ENCODE measurements around the gene DIP2C.
"Not testable (repeated sequence)": the region's sequence is repeated elsewhere in the genome, so short reads cannot be mapped to it uniquely, and the experiment has no call there.

Gene DIP2C

DNA sequence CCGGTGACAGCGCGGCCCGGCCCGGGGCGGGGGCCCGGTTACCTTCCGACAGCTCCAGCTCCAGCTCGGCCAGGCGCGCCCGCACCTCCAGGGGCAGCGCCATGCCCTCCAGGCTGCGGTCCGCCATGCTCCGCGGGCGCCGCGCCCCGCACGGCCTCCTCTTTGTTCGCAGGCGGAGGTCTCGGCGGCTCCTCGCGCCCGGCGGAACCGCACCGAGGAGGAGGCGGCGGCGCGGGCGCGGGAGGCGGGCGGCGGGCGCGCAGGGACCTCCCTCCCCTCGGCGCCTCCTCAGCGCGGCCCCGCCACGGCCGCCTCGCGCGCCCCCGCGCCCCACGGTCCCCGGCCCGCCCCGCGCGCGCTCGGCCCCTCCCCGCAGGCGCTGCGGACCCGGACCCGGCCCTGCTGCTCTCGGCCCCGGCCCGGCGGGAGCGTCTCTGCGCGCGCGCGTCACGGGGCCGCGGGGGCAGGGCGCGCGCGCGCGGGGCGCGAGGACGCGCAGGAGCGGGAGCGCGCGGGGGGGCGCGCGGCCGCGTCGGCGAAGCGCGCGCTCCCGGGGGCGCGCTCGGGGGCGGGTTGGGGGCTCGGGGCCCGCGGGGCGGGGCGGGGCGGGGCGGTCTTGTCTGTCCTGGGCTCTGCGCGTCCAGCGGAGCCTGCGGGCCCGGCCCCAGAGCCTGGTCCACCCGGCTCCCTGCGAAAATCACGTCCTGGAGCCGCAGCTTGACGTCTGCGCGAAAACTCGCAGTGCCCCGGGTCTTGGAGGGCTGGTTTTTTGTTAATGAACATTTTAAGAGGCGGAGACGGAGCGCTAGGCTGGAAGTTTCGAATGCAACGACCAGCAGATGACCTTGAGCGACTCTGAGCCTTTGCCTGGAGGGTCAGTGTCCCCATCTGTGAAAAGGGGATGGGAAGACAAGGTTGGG, at the start of gene DIP2C:
DIP2C (minus strand) TSS at position 217 of the 920 bp plus-strand sequence; CDS start at position 127, 90 bp downstream.
- peak; percentile 99 for DNase-seq (ENCODE audit: low spot score)

DNA sequence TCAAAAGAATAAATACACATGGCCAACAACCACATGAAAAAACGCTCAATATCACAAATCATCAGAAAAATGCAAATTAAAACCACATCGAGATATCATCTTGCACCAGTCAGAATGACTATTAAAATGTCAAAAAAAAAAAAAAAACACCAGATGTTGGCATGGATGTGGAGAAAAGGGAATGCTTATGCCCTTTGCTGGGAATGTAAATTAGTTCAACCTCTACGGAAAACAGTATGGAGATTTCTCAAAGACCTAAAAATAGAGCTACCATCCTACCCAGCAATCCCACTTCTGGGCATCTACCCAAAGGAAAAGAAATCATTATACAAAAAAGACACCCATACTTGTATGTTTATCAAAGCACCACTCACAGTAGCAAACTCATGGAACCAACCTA, 45.0 kb upstream of the DIP2C start:
- DNase-seq (ENCODE audit: low spot score) = no peak

GRCh38 chr10:733086-733485, 43.6 kb upstream of the DIP2C start:
- DNase-seq (ENCODE audit: low spot score) = no peak

GRCh38 chr10:729213-729612, 39.7 kb upstream of the DIP2C start:
- no peak for DNase-seq (ENCODE audit: low spot score)

DNA sequence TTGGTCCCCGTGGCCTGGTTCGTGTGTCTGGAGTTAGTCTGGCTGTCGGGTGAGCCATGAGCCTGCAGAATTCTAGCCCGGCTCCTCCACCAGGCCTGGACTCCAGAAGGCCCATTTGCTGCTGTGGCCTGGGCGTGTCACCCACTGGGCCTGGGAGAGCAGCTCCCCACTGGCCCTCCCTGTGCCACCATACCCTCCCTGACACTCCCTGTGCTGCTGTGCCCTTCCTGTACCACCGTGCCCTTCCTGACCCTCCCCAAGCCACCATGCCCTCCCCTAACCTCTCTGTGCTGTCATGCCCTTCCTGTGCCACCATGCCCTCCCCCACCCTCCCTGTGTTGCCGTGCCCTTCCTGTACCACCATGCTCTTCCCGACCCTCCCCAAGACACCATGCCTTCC, 39.1 kb upstream of the DIP2C start:
- no peak for DNase-seq (ENCODE audit: low spot score)

DNA sequence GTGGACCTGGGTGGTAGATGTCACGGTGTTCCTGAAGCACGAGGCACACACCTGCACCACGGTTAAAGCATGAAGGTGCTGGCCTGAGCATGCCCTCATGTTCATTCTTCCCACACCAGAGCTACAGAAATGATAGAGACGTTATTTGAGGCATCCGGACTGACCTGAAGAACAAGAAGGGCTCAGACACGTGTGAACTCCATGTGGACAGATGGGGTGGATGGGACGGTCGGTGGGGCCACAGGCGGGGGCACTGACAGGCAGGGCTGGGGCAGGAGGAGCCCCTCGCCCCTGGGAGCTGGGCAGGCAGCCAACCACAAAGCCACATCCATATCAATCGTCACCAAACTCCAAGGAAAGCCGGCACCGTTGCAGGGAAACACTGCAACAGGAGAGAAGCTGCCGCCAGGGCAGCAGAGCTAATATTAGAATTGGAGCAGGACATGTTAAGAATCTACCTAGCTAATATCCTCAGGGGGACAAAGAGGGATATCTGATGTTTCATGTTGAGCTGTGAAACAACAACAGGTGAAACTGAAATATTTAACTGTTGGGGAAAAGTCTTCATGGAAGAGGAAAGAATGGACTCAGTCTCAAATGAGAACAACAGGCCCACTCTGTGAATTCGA, 37.8 kb upstream of the DIP2C start:
- no peak for DNase-seq (ENCODE audit: low spot score)

- DNase-seq (ENCODE audit: low spot score) = peak; percentile 83
These were observed 36.3 kb upstream of the DIP2C start for GRCh38 chr10:725786-726185.

DNA sequence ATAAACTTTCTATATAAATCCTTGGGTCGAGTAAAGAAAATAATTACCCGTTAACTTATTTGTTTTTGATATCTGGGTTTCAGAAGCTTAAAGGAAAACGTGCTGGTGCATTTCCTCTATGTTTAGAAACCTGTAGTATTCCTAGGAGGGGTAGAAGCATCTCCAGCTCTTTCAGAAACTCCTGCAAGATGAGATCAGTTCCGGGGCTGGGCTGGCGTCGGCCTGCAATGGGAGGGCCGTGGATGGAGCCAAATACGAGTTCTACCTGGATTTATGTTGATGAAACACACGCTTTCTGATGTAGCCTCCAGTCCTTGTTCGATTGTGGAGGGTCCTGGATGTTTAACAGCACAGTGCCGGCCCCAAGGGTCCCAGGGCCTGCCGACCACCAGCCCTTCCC, 35.8 kb upstream of the DIP2C start:
- no peak for DNase-seq (ENCODE audit: low spot score)

GRCh38 chr10:723973-724372, 34.5 kb upstream of the DIP2C start:
- DNase-seq (ENCODE audit: low spot score) = no peak

DNA sequence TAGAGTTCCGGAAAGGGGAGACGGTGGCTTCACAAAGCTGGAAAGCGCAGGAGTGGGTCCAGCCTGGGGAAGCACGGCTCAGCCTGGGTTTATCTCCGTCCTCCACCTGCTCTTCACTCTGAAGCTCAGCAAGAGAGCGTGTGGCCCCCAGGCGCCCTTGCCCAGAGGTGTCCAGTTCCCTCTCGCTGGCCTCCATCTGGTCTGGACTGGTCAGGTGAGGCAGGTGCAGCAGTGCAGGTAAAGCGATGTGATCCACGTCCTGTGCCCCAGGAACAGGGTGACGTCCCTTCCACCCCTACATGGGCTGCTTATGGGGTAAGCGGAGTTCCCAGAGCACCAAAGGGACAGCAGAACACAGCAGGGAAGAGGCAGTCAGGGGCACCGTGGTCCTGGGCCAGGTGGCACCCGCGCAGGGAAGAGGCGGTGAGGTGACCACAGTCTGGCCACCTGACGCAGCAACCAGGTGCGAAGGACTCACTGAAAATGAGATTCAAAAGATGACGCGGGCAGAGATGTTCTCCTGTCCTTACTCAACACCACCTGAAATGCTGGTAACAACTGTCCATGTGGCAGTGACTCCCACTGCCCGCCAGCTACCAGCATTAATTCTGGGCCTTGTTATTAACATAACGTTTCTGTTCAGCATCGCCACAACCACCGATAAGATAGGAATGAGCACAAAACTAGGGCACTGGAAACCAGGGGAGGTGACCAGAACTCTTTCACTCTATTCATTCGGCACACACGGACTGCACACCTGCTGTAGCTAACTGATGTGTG, 33.0 kb upstream of the DIP2C start:
- no peak for DNase-seq (ENCODE audit: low spot score)

GRCh38 chr10:718143-718700, 28.8 kb upstream of the DIP2C start:
- no peak for DNase-seq (ENCODE audit: low spot score)

DNA sequence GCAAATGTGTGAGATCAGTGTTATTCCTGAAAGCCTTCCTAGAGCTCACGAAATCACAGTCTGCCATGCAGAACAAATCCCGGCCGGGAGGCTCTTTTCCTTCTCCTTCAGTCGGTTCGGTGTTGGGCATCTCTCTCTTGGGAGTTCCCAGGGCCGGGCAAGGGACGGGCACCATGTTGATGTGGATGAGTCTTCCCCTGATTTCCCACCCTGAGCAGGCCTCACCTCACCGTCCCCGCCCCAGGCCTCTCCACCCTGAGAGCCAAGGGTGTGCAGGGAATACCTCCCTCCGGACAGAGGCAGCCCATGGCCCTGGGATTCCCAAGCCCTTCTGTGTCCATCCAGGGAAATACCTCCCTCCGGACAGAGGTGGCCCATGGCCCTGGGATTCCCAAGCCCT, 28.0 kb upstream of the DIP2C start:
- DNase-seq (ENCODE audit: low spot score) = no peak

GRCh38 chr10:716821-717220, 27.4 kb upstream of the DIP2C start:
- no peak for DNase-seq (ENCODE audit: low spot score)

GRCh38 chr10:714214-714613, 24.7 kb upstream of the DIP2C start:
- no peak for DNase-seq (ENCODE audit: low spot score)

DNA sequence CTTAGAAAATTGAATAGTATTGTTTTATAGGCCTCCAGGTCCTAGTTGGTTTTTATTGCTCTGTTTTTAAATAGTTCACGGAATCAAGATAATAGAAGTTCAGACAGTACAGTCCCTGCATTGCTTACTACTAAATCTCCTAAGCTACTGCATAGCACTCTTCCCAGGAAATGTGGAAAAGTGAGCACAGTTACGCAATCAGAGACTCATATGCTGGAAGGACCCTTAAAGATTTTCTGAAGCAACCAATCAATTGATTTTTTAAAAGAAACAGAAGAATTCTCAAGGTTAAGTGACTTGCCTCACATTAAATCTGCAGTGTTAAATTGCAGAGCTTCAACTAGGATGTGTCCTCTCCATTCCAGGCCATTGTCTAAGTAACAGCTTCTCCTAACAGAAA, 23.1 kb upstream of the DIP2C start:
- DNase-seq (ENCODE audit: low spot score) = no peak

DNA sequence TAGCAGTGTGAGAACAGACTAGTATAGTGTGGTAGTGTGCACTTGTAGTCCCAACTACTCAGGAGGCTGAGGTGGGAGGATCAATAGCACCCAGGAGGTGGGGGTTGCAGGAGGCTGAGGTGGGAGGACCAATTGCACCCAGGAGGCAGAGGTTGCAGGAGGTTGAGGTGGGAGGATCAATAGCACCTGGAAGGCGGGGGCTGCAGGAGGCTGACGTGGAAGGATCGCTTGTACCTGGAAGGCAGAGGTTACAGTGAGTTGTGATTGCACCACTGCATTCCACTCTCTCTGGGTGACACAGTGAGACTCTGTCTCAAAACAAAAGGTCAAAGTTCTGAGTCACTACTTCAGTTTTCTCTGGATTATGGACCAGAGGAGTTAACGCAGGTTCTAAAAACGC, 22.6 kb upstream of the DIP2C start:
- no peak for DNase-seq (ENCODE audit: low spot score)

DNA sequence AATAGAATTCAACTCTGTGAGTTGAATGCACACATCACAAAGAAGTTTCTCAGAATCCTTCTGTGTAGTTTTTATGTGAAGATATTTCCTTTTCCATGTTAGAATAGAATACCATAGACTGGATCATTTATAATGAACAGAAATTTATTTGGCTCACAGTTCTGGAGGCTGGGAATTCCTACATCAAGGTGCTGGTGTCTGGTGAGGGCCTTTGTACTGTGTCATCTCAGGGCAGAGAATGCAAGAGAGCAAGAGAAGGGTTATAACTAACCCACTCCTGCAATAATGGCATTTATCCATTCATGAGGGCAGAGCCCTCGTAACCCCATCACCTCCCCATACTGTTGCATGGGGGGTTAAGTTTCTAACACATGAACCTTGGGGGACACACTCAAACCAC, 18.4 kb upstream of the DIP2C start:
- no peak for DNase-seq (ENCODE audit: low spot score)

DNA sequence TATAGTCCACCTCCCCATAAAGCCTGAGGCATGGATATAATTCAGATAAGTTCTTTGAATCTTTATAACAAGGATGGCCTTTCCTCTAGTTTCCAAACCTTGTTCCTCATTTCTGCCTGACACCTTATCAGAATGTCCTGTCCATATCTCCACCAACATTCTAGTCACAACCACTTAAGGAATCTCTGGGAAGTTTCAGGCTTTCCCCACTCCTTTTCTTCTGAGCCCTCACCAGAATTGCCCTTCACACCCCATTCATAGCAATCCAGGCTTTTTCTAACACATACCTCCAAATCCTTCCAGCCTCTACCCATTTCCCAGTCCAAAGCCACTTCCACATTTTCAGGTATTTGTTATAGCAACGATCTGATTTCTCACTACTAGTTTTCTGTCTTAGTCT, 18.0 kb upstream of the DIP2C start:
- DNase-seq (ENCODE audit: low spot score) = no peak

DNA sequence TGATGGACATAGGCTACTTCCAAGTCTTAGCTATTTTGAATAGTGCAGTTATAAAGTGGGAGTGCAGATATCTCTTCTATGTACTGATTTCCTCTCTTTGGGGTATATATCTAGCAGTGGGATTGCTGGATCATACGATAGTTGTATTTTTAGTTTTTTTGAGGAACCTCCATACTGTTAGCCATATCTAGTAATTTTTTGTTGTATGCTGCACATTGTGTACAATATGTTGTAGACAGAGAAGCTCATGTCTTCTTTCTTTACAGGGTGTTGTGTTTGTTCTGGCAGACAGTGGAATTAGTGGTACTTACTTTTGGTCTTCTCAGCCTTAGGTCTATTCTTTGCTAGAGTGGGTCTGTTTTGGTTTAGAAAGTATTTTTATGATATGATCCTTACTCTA, 13.7 kb upstream of the DIP2C start:
- DNase-seq (ENCODE audit: low spot score) = no peak

DNA sequence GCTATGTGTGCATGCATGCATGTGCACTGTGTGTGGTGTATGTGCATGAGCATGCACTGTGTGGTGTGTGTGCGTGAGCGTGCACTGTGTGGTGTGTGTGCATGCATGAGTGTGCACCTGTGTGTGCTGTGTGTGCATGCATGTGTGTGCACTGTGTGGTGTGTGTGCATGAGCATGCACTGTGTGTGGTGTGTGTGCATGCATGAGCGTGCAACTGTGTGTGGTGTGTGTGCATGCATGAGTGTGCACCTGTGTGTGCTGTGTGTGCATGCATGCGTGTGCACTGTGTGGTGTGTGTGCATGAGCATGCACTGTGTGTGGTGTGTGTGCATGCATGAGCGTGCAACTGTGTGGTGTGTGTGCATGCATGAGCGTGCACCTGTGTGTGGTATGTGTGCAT, 10.7 kb upstream of the DIP2C start:
- DNase-seq (ENCODE audit: low spot score) = not testable (repeated sequence)

GRCh38 chr10:697097-697875, 7.8 kb upstream of the DIP2C start:
- no peak for DNase-seq (ENCODE audit: low spot score)

- DNase-seq (ENCODE audit: low spot score) = no peak
These were observed 5.9 kb upstream of the DIP2C start for GRCh38 chr10:695396-695795.

All from AG20443 (cell line).